Activated naive CD4-positive, alpha-beta T cell treated with anti-CD3 and anti-CD28 coated beads, Interleukin-2, amount 10 ng/mL, durations not matched to agents 7 days and 5 days (primary cell): ENCODE measurements around the gene CKS1B.

Experiments
- CTCF ChIA-PET: fragments of 350-600 bp; sonication (Branson Sonifier 250); formaldehyde crosslinking; loops from one replicate; lab custom pipeline; 2021; ENCODE audit warnings: antibody characterized with exemption; lab: Charles Lee
- DNase-seq: peaks from one replicate; pipeline ENCODE4 v3.0.0-alpha.2; 2020
- H3K27ac Mint-ChIP-seq: one replicate; pipeline ENCODE4 v1.8.0; 2021; ENCODE audit warnings: mild to moderate bottlenecking, moderate library complexity, mixed read lengths
- H3K27me3 Mint-ChIP-seq: one replicate; pipeline ENCODE4 v1.8.0; 2021; ENCODE audit warnings: mild to moderate bottlenecking, mixed read lengths
- H3K36me3 Mint-ChIP-seq: one replicate; pipeline ENCODE4 v1.8.0; 2021; ENCODE audit warnings: mixed read lengths
- H3K4me1 Mint-ChIP-seq: one replicate; pipeline ENCODE4 v1.8.0; 2021; ENCODE audit warnings: mixed read lengths
- H3K4me3 Mint-ChIP-seq: one replicate; pipeline ENCODE4 v1.8.0; 2021; ENCODE audit warnings: mild to moderate bottlenecking, moderate library complexity, mixed read lengths
- H3K9me3 Mint-ChIP-seq: one replicate; pipeline ENCODE4 v1.8.0; 2021; ENCODE audit warnings: mixed read lengths

The CKS1B gene

DNA sequence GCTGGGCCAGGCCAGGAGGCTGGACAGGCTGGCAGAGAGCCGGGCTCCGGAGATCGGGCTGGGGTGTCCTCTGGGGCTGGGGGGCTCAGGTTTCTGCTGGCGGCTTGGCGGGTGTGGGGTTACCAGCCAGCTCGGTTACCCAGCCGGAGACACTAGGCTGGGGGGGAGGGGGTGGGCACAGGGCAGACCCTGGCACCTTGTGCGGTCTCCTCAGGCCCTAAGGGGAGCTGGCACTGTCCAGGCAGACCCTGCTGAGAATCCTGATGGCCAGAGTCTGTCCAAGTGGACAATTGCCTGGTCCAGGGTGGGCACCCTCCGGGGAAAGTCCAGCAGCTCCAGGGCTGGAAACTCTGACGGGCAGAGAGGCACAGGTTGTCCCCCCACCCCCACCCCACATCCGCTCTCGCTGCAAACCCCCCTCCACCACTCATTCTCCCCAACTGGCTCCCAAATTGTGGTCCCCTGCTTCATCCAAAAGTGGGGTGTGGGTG lies 34.8 kb downstream of the CKS1B start:
- peak overlapping the region; percentile 90 for H3K27ac Mint-ChIP-seq
- peaks cover 34% of the 10 kb centered on the region for H3K36me3 Mint-ChIP-seq
- peak; percentile 49 for DNase-seq

DNA sequence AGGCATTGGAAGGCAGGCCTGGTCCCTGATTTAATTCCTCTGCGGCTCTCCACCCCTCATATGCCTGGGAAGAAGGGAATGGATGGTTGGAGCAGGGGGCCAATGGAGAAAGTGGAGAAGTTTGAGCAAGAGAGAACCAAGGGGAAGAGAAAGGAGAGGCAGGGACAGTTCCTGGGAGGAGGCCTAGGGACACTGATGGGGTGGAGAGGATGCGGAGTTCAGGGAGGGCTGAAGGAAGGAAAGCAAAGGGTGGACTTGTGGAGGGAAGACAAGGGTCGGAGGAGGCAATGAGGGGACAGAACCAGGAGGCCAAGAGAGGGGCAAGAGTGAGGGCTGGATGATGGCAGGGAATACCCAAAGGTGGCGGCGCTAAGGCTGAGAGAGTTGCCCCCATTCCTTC lies 35.3 kb downstream of the CKS1B start:
- no peak for DNase-seq
- Mint-ChIP-seq H3K4me1 (peaks cover 82% of the 10 kb centered on the region), H3K27ac (peak overlapping the region; percentile 90), H3K36me3 (peaks cover 34% of the 10 kb centered on the region), H3K9me3 (no peaks in the 10 kb centered on the region), H3K4me3 (peak overlapping the region; percentile 93), H3K27me3 (no peaks in the 10 kb centered on the region)
- CTCF ChIA-PET = interaction anchor here (1.2 to 5.0 kb wide), 4 partner anchors 10 to 163 kb away, joined by 3 to 21 read pairs (median 4); partner anchors contain the start of gene KRTCAP2

More for the DNA sequence above, 34.8 kb downstream of the CKS1B start:
- Mint-ChIP-seq H3K4me1 (peaks cover 82% of the 10 kb centered on the region), H3K4me3 (peak overlapping the region; percentile 93), H3K9me3 (no peaks in the 10 kb centered on the region), H3K27me3 (no peaks in the 10 kb centered on the region)
- CTCF ChIA-PET = interaction anchor here (0.7 to 5.0 kb wide), 7 partner anchors 7 to 163 kb away, joined by 4 to 41 read pairs (median 4); partner anchors contain the start of genes KRTCAP2 and PBXIP1

DNA sequence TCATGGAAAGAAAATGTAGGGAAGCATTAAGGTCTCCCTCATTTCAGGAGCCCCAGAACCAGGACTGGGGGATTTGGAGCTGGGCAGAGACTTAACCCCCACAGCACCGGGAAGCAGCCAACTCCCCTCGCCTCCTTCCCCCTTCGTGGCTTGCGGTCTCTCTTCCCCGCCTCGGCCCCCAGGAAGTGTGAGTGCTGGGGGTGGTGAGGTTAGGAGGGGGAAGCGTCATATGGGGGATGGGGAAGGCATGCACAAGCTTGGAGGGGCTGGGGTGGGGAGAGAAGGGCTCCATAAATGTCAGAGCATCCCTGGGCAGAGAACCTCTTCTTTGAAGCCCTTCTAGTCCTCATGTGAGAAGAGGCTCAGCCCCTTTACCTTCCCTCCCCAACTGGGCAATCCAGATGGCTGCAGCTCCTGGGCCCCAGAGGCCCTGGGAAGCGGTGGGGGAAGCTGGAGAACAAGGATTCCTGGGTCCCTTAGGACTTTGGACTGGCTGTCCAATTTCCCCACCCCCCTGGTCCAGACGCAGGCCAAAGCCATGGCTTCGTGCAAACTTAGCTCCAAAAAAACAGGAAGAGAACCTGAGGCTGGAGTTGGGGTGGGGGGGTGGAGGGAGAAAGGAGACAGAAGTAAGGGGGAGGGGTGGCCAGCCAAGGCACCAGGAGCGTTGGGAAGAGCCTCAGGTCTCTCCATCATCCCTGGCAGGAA lies 35.9 kb downstream of the CKS1B start:
- H3K27me3 Mint-ChIP-seq = no peaks in the 10 kb centered on the region
- H3K27ac Mint-ChIP-seq = peak overlapping the region; percentile 90
- peak overlapping the region; percentile 93 for H3K4me3 Mint-ChIP-seq
- CTCF ChIA-PET = interaction anchor here (0.6 to 5.0 kb wide), 4 partner anchors 11 to 450 kb away, joined by 3 to 21 read pairs (median 3); no protein-coding TSS in a partner anchor
- DNase-seq = peak; percentile 51
- H3K9me3 Mint-ChIP-seq = no peaks in the 10 kb centered on the region
- H3K36me3 Mint-ChIP-seq = peaks cover 36% of the 10 kb centered on the region
- H3K4me1 Mint-ChIP-seq = peaks cover 84% of the 10 kb centered on the region

DNA sequence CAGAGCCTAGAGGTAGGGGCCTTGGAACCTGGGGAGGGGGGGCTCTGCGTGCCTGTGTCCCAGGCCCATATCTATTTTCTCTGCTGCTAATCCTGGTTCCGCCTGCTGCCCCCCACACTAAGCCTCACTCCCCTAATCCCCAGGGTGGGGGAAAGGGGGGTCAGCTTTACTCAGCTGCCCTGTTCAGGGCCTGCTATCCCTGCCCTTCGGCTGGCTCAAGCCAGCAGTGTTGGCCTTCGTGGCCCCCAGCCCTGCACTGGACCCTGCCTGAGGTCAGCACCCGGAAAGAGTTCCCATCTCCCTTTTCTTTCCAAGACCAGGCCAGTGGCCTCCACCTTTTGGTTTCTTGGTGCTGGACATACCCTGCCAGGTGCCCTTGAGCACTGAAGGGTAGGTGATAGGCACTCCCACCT lies 36.5 kb downstream of the CKS1B start:
- Mint-ChIP-seq H3K27ac (peak overlapping the region; percentile 90), H3K9me3 (no peaks in the 10 kb centered on the region), H3K27me3 (no peaks in the 10 kb centered on the region), H3K36me3 (peaks cover 43% of the 10 kb centered on the region), H3K4me3 (peak overlapping the region; percentile 93), H3K4me1 (peaks cover 84% of the 10 kb centered on the region)
- CTCF ChIA-PET = interaction anchor here (0.6 to 5.0 kb wide), 4 partner anchors 12 to 451 kb away, joined by 3 to 21 read pairs (median 3); no protein-coding TSS in a partner anchor
- DNase-seq = no peak

DNA sequence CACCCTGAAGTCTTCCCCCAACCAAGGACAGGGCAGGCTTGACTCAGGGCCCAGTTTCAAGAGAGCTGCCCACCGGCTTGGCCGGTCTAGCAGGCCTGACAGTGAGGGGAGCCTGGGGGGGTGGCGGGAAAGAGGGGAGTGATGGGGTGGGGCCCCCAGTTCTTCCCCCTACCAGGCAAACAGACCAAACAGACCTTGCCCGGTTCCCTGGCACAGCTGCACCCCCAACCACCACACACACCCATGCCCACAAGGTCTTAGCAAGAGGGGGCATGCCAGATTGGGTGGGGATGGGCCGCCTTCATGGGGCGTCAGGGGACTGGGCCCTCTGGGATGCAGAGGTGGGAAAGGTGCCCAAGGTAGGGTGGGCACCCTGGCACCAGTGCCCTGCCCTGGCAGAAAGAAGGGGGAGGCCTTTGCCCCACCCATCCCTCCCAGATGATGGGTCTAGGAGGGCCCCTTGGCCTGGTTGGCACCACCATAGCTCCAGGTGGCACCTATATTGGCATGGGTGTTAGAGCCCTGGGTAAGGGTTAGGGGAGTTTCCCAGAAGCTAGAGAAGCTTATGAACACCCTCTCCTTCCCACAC lies 37.0 kb downstream of the CKS1B start:
- H3K27ac Mint-ChIP-seq = peak overlapping the region; percentile 90
- H3K4me3 Mint-ChIP-seq = peak overlapping the region; percentile 93
- no peaks in the 10 kb centered on the region for H3K27me3 Mint-ChIP-seq
- H3K9me3 Mint-ChIP-seq = no peaks in the 10 kb centered on the region
- no peak for DNase-seq
- H3K36me3 Mint-ChIP-seq = peaks cover 47% of the 10 kb centered on the region
- peaks cover 84% of the 10 kb centered on the region for H3K4me1 Mint-ChIP-seq
- CTCF ChIA-PET = interaction anchor here (0.6 to 5.0 kb wide), 5 partner anchors 12 to 50 kb away, joined by 3 to 21 read pairs (median 6); partner anchors contain the start of gene ADAM15

DNA sequence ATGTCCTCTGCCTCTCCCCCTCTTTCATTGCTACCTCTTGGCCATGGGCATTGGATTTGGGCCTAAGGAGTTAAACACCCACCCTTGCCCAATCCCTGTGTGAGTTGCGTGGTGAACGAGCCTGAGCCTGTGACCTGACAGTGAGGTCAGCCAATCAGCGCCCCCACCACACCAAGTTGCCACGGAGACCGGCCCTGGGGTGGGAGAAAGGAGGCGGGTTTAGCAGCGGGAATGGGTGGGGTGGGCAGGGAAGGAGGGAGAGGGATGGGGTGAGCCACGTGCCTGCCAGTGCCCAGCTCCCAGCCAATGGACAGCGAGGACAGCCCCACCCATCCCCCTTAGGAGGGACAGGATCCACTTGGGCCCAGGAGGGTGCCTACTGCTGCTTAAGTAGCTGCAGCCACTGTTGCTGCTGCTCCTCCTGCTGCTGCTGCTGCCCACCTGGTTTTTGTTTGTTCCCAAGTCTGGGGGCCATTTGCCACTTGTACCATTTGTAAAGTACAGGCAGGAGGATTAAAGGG lies 37.6 kb downstream of the CKS1B start:
- H3K27ac Mint-ChIP-seq = peak overlapping the region; percentile 87
- no peaks in the 10 kb centered on the region for H3K27me3 Mint-ChIP-seq
- peak overlapping the region; percentile 93 for H3K4me3 Mint-ChIP-seq
- DNase-seq = peak; percentile 68
- H3K36me3 Mint-ChIP-seq = peaks cover 52% of the 10 kb centered on the region
- peaks cover 84% of the 10 kb centered on the region for H3K4me1 Mint-ChIP-seq
- no peaks in the 10 kb centered on the region for H3K9me3 Mint-ChIP-seq
- CTCF ChIA-PET = interaction anchor here (0.6 to 5.0 kb wide), 7 partner anchors 8 to 50 kb away, joined by 3 to 21 read pairs (median 6); partner anchors contain the start of gene ADAM15

DNA sequence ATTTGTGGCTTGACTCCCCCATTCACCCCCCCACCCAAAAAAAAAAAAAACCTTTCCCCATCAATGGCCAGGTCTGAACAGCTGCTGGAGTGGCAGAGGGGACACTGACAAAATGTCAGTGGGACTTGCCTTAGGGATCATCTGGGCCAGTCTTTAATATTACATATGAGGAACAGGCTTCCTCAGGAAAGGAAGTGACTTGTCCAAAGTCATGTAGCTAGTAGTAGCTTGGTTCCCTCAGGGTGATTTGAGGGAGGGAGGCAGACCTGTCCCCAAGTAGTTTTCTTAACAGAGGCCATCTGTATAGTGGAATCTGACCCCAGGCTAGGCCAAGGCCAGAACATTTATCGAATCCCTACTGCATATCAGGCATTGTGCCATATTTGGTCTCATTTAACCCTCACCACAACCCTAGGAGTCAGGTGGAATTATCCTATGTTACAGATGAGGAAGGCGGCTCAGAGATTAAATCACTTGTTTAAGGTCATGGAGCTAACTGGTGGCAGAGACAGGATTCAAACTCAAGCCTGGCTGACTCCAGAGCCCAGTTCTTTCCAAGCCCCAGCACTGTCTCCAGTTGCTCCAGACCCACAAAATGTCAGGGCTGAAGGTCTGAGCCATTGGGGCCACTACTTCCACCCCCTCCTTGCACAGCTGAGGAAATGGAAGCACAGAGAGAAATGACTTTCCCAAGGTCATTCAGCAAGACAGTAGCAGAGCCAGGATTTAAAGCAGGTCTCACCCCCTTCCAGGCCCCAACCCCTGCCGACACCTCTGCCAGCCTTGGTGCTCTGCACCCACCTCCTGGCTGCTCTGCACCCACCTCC lies 38.5 kb downstream of the CKS1B start:
- DNase-seq = no peak
- CTCF ChIA-PET = interaction anchor here (0.8 to 5.0 kb wide), 8 partner anchors 9 to 72 kb away, joined by 3 to 21 read pairs (median 6); partner anchors contain the start of gene ADAM15
- H3K27me3 Mint-ChIP-seq = no peaks in the 10 kb centered on the region
- no peaks in the 10 kb centered on the region for H3K9me3 Mint-ChIP-seq
- peaks cover 81% of the 10 kb centered on the region for H3K4me1 Mint-ChIP-seq
- H3K27ac Mint-ChIP-seq = peak overlapping the region; percentile 87
- H3K4me3 Mint-ChIP-seq = peak overlapping the region; percentile 93
- peaks cover 57% of the 10 kb centered on the region for H3K36me3 Mint-ChIP-seq

DNA sequence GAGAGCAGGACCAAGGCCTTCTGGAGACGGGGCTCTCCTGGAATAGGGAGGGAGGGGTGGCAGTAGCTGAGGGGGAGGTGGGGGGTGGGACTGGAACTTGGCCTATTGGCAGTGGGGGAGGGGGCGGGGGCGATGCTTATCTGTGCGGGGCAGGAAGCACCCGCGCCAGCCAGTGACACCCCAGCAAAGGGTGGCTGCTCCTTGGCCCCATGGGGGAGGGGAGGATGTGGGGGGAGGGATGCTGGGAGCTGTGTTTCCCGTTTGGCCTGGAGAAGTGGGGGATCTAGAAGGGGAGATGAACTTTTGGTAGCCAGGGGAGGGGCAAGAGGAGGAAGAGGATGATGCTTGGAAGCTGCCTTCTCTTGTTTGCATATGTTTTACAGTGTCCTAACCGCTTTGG lies 39.2 kb downstream of the CKS1B start:
- Mint-ChIP-seq H3K9me3 (no peaks in the 10 kb centered on the region), H3K4me1 (peaks cover 77% of the 10 kb centered on the region), H3K27ac (peak overlapping the region; percentile 87), H3K4me3 (peak overlapping the region; percentile 93), H3K36me3 (peaks cover 59% of the 10 kb centered on the region), H3K27me3 (no peaks in the 10 kb centered on the region)
- DNase-seq = peak; percentile 68
- CTCF ChIA-PET = interaction anchor here (1.3 to 5.0 kb wide), 6 partner anchors 10 to 58 kb away, joined by 3 to 21 read pairs (median 7); partner anchors contain the start of gene PBXIP1

DNA sequence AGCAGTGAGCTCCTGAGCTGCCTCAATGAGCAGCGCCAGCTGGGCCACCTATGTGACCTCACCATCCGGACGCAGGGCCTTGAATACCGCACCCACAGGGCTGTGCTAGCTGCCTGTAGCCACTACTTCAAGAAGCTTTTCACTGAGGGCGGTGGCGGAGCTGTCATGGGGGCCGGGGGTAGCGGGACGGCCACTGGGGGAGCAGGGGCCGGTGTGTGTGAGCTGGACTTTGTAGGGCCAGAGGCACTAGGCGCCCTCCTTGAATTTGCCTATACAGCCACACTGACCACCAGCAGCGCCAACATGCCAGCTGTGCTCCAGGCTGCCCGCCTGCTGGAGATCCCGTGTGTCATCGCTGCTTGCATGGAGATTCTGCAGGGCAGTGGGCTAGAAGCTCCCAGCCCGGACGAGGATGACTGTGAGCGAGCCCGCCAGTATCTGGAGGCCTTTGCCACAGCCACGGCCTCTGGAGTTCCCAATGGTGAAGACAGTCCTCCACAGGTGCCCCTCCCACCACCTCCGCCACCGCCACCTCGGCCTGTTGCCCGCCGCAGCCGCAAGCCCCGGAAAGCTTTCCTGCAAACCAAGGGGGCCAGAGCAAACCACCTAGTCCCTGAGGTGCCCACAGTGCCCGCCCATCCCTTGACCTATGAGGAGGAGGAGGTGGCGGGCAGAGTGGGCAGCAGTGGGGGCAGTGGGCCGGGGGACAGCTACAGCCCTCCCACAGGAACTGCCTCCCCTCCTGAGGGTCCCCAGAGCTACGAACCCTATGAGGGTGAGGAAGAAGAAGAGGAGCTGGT lies 40.4 kb downstream of the CKS1B start:
- Mint-ChIP-seq H3K9me3 (no peaks in the 10 kb centered on the region), H3K36me3 (peaks cover 63% of the 10 kb centered on the region), H3K27me3 (no peaks in the 10 kb centered on the region), H3K27ac (no peak overlapping the region), H3K4me1 (peaks cover 85% of the 10 kb centered on the region), H3K4me3 (no peak overlapping the region)
- CTCF ChIA-PET = interaction anchor here (0.6 to 6.7 kb wide), 12 partner anchors 7 to 108 kb away, joined by 3 to 48 read pairs (median 6); partner anchors contain the start of genes ADAM15, FLAD1, LENEP and PBXIP1
- no peak for DNase-seq

DNA sequence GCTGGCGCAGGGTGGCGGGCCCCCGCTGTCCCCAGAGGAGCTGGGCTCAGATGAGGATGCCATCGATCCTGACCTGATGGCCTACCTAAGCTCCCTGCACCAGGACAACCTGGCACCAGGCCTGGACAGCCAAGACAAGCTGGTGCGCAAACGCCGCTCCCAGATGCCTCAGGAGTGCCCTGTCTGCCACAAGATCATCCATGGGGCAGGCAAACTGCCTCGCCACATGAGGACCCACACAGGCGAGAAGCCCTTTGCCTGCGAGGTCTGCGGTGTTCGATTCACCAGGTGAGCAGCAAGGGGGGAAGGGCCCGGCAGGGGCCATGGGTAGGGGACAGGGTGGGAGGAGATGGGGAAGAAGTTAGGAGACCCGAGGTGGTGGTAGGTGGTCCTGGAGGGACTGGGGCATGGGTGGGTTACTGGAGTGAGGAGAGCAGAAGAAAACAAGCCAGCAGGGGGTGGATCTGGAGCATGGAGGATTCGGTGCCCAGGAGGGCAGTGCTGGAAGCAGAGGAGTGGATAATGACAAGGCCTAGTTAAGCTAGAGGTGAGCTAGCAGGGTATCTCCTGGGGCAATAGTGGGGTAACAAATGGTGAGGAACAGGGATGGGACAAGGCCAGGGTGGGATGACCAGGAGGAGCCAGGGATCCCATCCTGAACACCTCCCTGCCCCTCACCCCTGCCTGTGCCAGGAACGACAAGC lies 41.2 kb downstream of the CKS1B start:
- Mint-ChIP-seq H3K4me3 (peak overlapping the region; percentile 33), H3K4me1 (peaks cover 83% of the 10 kb centered on the region), H3K36me3 (peaks cover 62% of the 10 kb centered on the region), H3K9me3 (no peaks in the 10 kb centered on the region), H3K27ac (peak overlapping the region; percentile 83), H3K27me3 (no peaks in the 10 kb centered on the region)
- no peak for DNase-seq
- CTCF ChIA-PET = interaction anchor here (0.8 to 6.7 kb wide), 18 partner anchors 8 to 456 kb away, joined by 3 to 48 read pairs (median 8); partner anchors contain the start of genes ADAM15, FLAD1, LENEP and PBXIP1

DNA sequence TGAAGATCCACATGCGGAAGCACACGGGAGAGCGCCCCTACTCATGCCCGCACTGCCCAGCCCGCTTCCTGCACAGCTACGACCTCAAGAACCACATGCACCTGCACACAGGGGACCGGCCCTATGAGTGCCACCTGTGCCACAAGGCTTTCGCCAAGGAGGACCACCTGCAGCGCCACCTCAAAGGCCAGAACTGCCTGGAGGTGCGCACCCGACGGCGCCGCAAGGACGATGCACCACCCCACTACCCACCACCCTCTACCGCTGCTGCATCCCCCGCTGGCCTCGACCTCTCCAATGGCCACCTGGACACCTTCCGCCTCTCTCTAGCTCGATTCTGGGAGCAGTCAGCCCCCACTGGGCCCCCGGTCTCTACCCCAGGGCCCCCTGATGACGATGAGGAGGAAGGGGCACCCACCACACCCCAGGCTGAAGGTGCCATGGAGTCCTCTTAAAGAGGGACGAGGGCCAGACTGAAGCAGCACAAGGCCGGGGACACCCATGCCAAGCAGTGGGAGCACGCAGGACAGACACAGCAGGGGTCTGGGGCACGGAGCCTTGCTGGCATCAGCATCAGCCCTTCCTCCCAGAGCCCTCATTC lies 41.9 kb downstream of the CKS1B start:
- H3K27ac Mint-ChIP-seq = peak overlapping the region; percentile 83
- no peaks in the 10 kb centered on the region for H3K27me3 Mint-ChIP-seq
- H3K4me1 Mint-ChIP-seq = peaks cover 78% of the 10 kb centered on the region
- peak; percentile 52 for DNase-seq
- peaks cover 60% of the 10 kb centered on the region for H3K36me3 Mint-ChIP-seq
- CTCF ChIA-PET = interaction anchor here (0.6 to 6.7 kb wide), 24 partner anchors 9 to 537 kb away, joined by 3 to 48 read pairs (median 7); partner anchors contain the start of genes ADAM15, FLAD1, LENEP and PBXIP1
- H3K9me3 Mint-ChIP-seq = no peaks in the 10 kb centered on the region
- H3K4me3 Mint-ChIP-seq = peak overlapping the region; percentile 33
